ENCODE results near the gene RASSF7.

DNA sequence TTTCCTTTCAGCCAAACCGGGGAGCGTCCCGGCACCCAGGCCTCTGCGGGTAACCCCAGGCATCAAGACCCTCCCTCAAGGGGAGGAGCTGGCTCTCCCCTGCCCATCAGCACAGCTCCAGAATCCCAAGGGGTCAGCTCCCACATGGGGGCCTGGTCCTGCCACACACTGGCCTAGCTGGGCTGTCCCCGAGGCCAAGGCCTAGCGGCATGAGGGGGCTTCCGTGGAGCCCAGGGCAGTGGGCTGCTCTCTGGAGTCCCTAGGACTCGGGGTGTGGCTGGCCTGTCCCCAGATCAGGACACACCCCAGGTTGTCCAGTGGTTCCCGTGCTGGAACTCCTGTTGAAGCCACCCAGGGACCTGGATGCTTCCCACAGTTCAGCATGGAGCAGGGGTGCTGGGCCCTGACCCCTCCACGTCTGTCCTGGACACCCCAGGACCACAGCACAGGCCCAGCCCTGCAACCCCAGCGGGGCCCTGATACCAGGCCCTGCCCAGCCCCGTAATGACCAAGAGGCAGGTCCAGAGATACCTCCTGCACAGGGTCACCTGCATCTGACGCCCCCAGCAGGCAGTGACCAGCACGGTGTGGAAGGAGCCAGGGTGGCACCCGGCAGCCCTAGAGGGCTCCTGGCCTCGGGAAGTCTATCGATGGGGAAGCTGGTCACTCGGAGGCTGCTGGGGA, 30.9 kb upstream of the RASSF7 start:
- TF ChIP-seq ATF7 (IDR thresholded peaks at IDR 0.05; ENCODE audit: low read depth) (no peak), EZH2 (IDR thresholded peaks at IDR 0.05; ENCODE audit: borderline replicate concordance, control insufficient read depth, low read depth, low read length) (no peak), RBBP5 (conservative IDR thresholded peaks at IDR 0.05) (no peak), IRF4 (IDR thresholded peaks at IDR 0.05; ENCODE audit: low read depth, low read length) (no peak), BHLHE40 (IDR thresholded peaks at IDR 0.05; ENCODE audit: borderline replicate concordance in 1 of 2, low read depth in 2 of 2, low read length in 1 of 2) (no peak)
- TF ChIP-seq, protein P1, sequence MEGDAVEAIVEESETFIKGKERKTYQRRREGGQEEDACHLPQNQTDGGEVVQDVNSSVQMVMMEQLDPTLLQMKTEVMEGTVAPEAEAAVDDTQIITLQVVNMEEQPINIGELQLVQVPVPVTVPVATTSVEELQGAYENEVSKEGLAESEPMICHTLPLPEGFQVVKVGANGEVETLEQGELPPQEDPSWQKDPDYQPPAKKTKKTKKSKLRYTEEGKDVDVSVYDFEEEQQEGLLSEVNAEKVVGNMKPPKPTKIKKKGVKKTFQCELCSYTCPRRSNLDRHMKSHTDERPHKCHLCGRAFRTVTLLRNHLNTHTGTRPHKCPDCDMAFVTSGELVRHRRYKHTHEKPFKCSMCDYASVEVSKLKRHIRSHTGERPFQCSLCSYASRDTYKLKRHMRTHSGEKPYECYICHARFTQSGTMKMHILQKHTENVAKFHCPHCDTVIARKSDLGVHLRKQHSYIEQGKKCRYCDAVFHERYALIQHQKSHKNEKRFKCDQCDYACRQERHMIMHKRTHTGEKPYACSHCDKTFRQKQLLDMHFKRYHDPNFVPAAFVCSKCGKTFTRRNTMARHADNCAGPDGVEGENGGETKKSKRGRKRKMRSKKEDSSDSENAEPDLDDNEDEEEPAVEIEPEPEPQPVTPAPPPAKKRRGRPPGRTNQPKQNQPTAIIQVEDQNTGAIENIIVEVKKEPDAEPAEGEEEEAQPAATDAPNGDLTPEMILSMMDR (IDR thresholded peaks at IDR 0.05 in 2 of 3, conservative IDR thresholded peaks at IDR 0.05 in 1 of 3; ENCODE audit: control insufficient read depth in 2 of 3, extremely low read depth in 1 of 3, insufficient read depth in 1 of 3, low read depth in 3 of 3, low read length in 3 of 3): no peak
- TF ChIP-seq, protein P2, sequence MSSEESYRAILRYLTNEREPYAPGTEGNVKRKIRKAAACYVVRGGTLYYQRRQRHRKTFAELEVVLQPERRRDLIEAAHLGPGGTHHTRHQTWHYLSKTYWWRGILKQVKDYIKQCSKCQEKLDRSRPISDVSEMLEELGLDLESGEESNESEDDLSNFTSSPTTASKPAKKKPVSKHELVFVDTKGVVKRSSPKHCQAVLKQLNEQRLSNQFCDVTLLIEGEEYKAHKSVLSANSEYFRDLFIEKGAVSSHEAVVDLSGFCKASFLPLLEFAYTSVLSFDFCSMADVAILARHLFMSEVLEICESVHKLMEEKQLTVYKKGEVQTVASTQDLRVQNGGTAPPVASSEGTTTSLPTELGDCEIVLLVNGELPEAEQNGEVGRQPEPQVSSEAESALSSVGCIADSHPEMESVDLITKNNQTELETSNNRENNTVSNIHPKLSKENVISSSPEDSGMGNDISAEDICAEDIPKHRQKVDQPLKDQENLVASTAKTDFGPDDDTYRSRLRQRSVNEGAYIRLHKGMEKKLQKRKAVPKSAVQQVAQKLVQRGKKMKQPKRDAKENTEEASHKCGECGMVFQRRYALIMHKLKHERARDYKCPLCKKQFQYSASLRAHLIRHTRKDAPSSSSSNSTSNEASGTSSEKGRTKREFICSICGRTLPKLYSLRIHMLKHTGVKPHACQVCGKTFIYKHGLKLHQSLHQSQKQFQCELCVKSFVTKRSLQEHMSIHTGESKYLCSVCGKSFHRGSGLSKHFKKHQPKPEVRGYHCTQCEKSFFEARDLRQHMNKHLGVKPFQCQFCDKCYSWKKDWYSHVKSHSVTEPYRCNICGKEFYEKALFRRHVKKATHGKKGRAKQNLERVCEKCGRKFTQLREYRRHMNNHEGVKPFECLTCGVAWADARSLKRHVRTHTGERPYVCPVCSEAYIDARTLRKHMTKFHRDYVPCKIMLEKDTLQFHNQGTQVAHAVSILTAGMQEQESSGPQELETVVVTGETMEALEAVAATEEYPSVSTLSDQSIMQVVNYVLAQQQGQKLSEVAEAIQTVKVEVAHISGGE (CRISPR knock-in tag; IDR thresholded peaks at IDR 0.05): no peak

All from GM12878 (cell line).